K562 (cell line): ENCODE results near the gene PDE4A. TPM values are rescaled to one million over a fixed set of nuclear protein-coding genes. Genes with fewer than 3 reads are reported as not detected.

ENCODE experiments used
- CBX8 ChIP-seq: fragments of 200-600 bp; sonication (generic); IDR thresholded peaks from 2 replicates; pipeline ENCODE4 v1.6.1; 2012; ENCODE audit warnings: borderline replicate concordance, mixed run types, low read depth, mild to moderate bottlenecking, moderate library complexity, mixed read lengths, low read length, control low read depth, inconsistent platforms; ENCODE audit not compliant: poor library complexity, severe bottlenecking; ENCODE audit errors: extremely low read depth
- CTCFL ChIP-seq: IDR thresholded peaks from 2 replicates; pipeline ENCODE4 v1.6.1; 2011; ENCODE audit warnings: borderline replicate concordance, low read depth, mild to moderate bottlenecking, moderate library complexity, low read length; ENCODE audit not compliant: insufficient read depth, poor library complexity, severe bottlenecking
- ELF1 ChIP-seq: fragments of 200-800 bp; sonication (Bioruptor generic); IDR thresholded peaks from 2 replicates; pipeline ENCODE4 v1.6.1; 2016; ENCODE audit warnings: missing genetic modification characterization, missing compliant biosample characterization
- PTBP1 ChIP-seq: fragments of 200-400 bp; formaldehyde crosslinking; IDR thresholded peaks from 2 replicates; pipeline ENCODE4 v1.6.1; 2017; ENCODE audit warnings: low read depth, low read length
- RBBP5 ChIP-seq: fragments of 200-600 bp; sonication (generic); IDR thresholded peaks from 2 replicates; pipeline ENCODE4 v1.6.1; 2012; ENCODE audit warnings: borderline replicate concordance, mild to moderate bottlenecking, low read length, control low read depth, inconsistent platforms; ENCODE audit not compliant: insufficient read depth, poor library complexity, severe bottlenecking
- SMAD2 ChIP-seq: fragments of 150-350 bp; IDR thresholded peaks from 2 replicates; pipeline ENCODE4 v1.6.1; 2014; ENCODE audit warnings: low read depth, mild to moderate bottlenecking, low read length
- STAT5A ChIP-seq: IDR thresholded peaks from 2 replicates; pipeline ENCODE4 v1.6.1; 2012; ENCODE audit warnings: low read length, inconsistent platforms, borderline replicate concordance
- TAF1 ChIP-seq: IDR thresholded peaks from 2 replicates; pipeline ENCODE4 v1.6.1; 2011; ENCODE audit warnings: mild to moderate bottlenecking, low read length, moderate library complexity; ENCODE audit not compliant: insufficient read depth, control insufficient read depth, severe bottlenecking; ENCODE audit errors: extremely low read depth
- TEAD2 ChIP-seq: fragments of 450-650 bp; IDR thresholded peaks from 2 replicates; pipeline ENCODE4 v1.6.1; 2016; ENCODE audit warnings: missing genetic modification characterization, control low read depth, missing compliant biosample characterization
- ZBTB8A ChIP-seq: fragments of 450-650 bp; IDR thresholded peaks from 2 replicates; pipeline ENCODE4 v1.6.1; 2018; ENCODE audit warnings: mild to moderate bottlenecking, moderate library complexity; ENCODE audit not compliant: partially characterized antibody
- ZNF316 ChIP-seq: fragments of 450-650 bp; IDR thresholded peaks from 2 replicates; pipeline ENCODE4 v1.6.1; 2016
- polyA plus RNA-seq, 8 experiments: library from polyadenylated mRNA; depleted of rRNA in 4 of 8; stranded (reverse) in 5 of 8; unstranded in 3 of 8; fragments of >200 nt; fragmentation: Nextera tagmentation in 2 of 8; fragmentation: Illumina TruSeq in 1 of 8; extraction: Ambion mirVana in 2 of 8; extraction: Trizol in 1 of 8; gene quantifications; 2 replicates each; pipeline versions ENCODE4 v1.2.1 to v1.2.3, GENCODE V29; 2011 to 2014; ENCODE audit warnings: inconsistent platforms in 1 of 8, missing spikeins in 1 of 8
- total RNA-seq, 7 experiments: library from RNA; depleted of rRNA in 6 of 7; stranded (reverse); fragments of >200 nt in 6 of 7; fragmentation: Illumina TruSeq in 2 of 7; extraction: Trizol in 2 of 7; gene quantifications; 2 replicates each; pipeline versions ENCODE4 v1.2.1 to v1.2.3, GENCODE V29; 2011 to 2021; ENCODE audit warnings: low replicate concordance in 1 of 7
- TF ChIP-seq, protein P1 (sequence below): fragments of 450-650 bp; IDR thresholded peaks from 2 replicates; pipeline ENCODE4 v1.6.1; 2017; ENCODE audit warnings: antibody characterized with exemption, mild to moderate bottlenecking
- TF ChIP-seq, protein P2 (sequence below): fragments of 250-450 bp; sonication (Bioruptor Pico); IDR thresholded peaks from 2 replicates; pipeline ENCODE4 v1.5.1; 2021; ENCODE audit warnings: mild to moderate bottlenecking
- TF ChIP-seq, protein P3 (sequence below): fragments of 250-450 bp; sonication (Bioruptor Pico); IDR thresholded peaks from 2 replicates; pipeline ENCODE4 v1.8.0; 2022; ENCODE audit warnings: moderate library complexity, mild to moderate bottlenecking, inconsistent platforms

PDE4A gene
- total and polyA plus RNA-seq, 9 of the 15 experiments (the other 6 are each of a cell fraction or from before 2014, with no cell fraction given) = 0.66 to 26.9 (median 4.6) TPM

DNA sequence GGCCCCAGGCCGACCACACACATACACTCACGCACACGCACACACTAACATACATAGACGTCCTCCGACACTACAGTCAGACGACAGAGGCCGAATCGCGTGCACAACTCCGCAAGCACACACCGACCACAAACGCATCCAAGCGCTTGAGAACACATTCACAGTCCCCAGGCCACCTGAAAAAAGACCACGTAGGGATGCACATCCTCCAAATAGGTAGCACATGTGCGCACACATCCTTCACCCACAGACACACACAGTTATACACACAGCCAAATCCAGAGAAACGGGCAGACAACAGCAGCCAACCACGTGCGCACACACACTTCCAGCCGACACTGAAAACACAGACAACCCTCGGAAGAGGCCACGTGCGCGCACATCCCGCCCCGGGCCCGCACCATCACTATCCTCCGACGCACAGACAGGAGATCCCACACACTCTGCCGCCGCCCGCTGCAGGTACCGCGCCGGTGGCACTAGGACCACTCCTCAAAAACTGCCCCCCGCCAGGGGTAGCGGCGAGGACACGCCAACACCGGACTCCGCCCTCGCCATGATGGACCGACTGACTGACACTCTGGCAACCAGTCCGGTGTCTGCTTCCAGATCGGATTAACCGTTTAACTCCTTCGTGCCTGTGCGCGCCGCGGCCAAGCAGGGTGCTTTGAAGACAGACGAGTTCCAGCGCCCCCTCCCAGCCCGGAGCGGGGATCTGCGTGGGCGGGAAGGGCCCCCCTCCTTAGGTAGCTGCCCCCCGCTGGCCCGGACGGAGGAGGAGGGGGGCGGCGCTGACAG, 493 bp upstream of the PDE4A start (continued):
- TF ChIP-seq SMAD2 (no peak), ZBTB8A (no peak), PTBP1 (no peak), TEAD2 (no peak), CTCFL (no peak), ELF1 (no peak), STAT5A (peak; percentile 9; the same call in 1 of the 2 replicates), CBX8 (no peak), TAF1 (peak; percentile 48), ZNF316 (no peak; the same call in 1 of the 2 replicates), RBBP5 (peak; percentile 69)
- TF ChIP-seq, protein P1, sequence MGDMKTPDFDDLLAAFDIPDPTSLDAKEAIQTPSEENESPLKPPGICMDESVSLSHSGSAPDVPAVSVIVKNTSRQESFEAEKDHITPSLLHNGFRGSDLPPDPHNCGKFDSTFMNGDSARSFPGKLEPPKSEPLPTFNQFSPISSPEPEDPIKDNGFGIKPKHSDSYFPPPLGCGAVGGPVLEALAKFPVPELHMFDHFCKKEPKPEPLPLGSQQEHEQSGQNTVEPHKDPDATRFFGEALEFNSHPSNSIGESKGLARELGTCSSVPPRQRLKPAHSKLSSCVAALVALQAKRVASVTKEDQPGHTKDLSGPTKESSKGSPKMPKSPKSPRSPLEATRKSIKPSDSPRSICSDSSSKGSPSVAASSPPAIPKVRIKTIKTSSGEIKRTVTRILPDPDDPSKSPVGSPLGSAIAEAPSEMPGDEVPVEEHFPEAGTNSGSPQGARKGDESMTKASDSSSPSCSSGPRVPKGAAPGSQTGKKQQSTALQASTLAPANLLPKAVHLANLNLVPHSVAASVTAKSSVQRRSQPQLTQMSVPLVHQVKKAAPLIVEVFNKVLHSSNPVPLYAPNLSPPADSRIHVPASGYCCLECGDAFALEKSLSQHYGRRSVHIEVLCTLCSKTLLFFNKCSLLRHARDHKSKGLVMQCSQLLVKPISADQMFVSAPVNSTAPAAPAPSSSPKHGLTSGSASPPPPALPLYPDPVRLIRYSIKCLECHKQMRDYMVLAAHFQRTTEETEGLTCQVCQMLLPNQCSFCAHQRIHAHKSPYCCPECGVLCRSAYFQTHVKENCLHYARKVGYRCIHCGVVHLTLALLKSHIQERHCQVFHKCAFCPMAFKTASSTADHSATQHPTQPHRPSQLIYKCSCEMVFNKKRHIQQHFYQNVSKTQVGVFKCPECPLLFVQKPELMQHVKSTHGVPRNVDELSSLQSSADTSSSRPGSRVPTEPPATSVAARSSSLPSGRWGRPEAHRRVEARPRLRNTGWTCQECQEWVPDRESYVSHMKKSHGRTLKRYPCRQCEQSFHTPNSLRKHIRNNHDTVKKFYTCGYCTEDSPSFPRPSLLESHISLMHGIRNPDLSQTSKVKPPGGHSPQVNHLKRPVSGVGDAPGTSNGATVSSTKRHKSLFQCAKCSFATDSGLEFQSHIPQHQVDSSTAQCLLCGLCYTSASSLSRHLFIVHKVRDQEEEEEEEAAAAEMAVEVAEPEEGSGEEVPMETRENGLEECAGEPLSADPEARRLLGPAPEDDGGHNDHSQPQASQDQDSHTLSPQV = peak; percentile 64
- TF ChIP-seq, protein P2, sequence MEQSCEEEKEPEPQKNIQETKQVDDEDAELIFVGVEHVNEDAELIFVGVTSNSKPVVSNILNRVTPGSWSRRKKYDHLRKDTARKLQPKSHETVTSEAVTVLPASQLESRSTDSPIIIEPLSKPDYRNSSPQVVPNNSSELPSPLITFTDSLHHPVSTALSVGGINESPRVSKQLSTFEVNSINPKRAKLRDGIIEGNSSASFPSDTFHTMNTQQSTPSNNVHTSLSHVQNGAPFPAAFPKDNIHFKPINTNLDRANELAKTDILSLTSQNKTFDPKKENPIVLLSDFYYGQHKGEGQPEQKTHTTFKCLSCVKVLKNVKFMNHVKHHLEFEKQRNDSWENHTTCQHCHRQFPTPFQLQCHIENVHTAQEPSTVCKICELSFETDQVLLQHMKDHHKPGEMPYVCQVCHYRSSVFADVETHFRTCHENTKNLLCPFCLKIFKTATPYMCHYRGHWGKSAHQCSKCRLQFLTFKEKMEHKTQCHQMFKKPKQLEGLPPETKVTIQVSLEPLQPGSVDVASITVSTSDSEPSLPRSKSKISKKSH (CRISPR knock-in tag) = no peak
- TF ChIP-seq, protein P3, sequence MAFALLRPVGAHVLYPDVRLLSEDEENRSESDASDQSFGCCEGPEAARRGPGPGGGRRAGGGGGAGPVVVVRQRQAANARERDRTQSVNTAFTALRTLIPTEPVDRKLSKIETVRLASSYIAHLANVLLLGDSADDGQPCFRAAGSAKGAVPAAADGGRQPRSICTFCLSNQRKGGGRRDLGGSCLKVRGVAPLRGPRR (CRISPR knock-in tag) = no peak
